Omental fat pad (tissue), 4 donors: ENCODE data around the gene EPHA6. TPM values are rescaled to one million over a fixed set of nuclear protein-coding genes. Genes with fewer than 3 reads are reported as not detected.
"Not testable (repeated sequence)": the region's sequence is repeated elsewhere in the genome, so short reads cannot be mapped to it uniquely, and the experiment has no call there.

Experiments
- ATAC-seq: fragments of 150-250 bp; one replicate; pipeline ENCODE4 v1.9.1; 2016; ENCODE audit warnings: mild to moderate bottlenecking, moderate library complexity; ENCODE audit not compliant: low FRiP score
- DNase-seq: peaks from one replicate; pipeline ENCODE4 v3.0.0-alpha.2; 2019; ENCODE audit warnings: low spot score
- CTCF ChIP-seq, 3 donors: fragments of 450-650 bp; IDR thresholded peaks; one replicate each; pipeline ENCODE4 v1.5.1; 2016 to 2017; ENCODE audit warnings: antibody characterized with exemption in 3 of 3, mild to moderate bottlenecking in 3 of 3, moderate library complexity in 2 of 3
- total RNA-seq, 4 donors: library from RNA; depleted of rRNA; stranded (reverse); fragments of >200 nt; gene quantifications; one replicate each; pipeline ENCODE4 v1.1.0, GENCODE V29; 2016

The EPHA6 gene
- total RNA-seq, 4 donors from 2014 or later = 0.56 to 5.0 (median 2.4) TPM; not detected in 1

- ATAC-seq (no peak), DNase-seq (no peak)
- no peak for TF ChIP-seq CTCF (IDR thresholded peaks at IDR 0.05)
These were observed 796.2 kb downstream of the EPHA6 start for GRCh38 chr3:97610626-97611025.

- DNase-seq = no peak
- no peak for TF ChIP-seq CTCF (IDR thresholded peaks at IDR 0.05)
- ATAC-seq = no peak
These were observed 798.2 kb downstream of the EPHA6 start for GRCh38 chr3:97612632-97613031.

DNA sequence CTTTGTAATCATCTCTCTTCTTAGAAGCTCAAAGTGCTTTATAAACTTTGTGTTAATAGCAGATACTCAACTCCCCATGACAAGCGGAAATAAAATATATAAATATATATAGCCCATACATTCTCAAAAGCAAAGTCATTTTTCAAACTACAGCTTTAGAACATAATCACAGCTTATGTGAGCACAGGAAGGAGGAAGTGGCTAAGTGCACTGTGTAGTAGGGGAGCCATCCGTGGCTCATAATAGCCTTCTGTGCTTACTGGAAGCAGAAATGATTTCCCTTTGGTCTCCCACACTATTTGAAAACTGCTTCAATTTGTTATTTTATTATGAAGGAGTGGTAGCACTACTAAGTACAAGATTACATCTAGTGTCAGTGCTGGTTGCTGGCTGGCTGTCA lies 798.7 kb downstream of the EPHA6 start:
- DNase-seq (no peak), ATAC-seq (no peak)
- no peak for TF ChIP-seq CTCF (IDR thresholded peaks at IDR 0.05)

DNA sequence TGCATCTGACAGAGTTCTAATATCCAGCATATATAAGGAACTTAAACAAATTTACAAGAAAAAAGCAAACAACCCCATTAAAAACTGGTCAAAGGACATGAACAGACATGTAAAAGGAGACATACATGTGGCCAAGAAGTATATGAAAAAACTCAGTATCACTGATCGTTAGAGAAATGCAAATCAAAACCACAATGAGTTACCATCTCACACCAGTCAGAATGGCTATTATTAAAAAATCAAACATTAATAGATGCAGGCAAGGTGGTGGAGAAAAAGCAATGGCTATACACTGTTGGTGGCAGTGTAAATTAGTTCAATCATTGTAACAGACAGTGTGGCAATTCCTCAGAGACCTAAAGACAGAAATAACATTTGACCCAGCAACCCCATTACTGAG lies 806.1 kb downstream of the EPHA6 start:
- not testable (repeated sequence) for ATAC-seq, DNase-seq

- ATAC-seq (no peak), DNase-seq (no peak)
- no peak for TF ChIP-seq CTCF (IDR thresholded peaks at IDR 0.05)
These were observed 822.1 kb downstream of the EPHA6 start for GRCh38 chr3:97636465-97636864.

- DNase-seq = no peak
- no peak for TF ChIP-seq CTCF (IDR thresholded peaks at IDR 0.05)
- ATAC-seq = no peak
These were observed 832.5 kb downstream of the EPHA6 start for GRCh38 chr3:97646932-97647331.

- ATAC-seq (no peak), DNase-seq (no peak)
- no peak for TF ChIP-seq CTCF (IDR thresholded peaks at IDR 0.05)
These were observed 833.1 kb downstream of the EPHA6 start for GRCh38 chr3:97647441-97647982.

DNA sequence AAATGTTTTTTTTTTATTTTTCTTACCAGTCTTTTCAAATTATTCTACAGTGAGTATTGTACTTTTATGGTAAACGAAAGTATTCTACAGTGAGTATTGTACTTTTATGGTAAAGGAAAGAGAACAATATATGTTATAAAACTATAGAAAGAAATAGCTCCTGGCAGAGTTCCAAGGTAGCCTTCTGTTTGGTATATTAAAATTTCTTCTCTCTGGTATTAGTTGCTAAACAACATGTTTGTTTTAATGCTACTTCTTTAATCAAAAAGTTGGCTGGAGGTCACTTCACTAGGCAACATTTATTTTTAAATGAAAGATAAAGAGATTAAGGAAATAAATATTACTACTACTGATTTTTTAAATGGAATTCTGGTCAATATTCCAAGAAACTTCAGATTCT lies 841.6 kb downstream of the EPHA6 start:
- ATAC-seq (no peak), DNase-seq (no peak)
- no peak for TF ChIP-seq CTCF (IDR thresholded peaks at IDR 0.05)
